Epithelial cell of esophagus (primary cell): ENCODE results near the gene SEZ6.

Experiments used
- DNase-seq: peaks from one replicate; pipeline ENCODE4 v3.0.0; 2010; ENCODE audit warnings: low read depth
- H3K4me3 ChIP-seq: 2 replicates; pipeline ENCODE4 v1.5.1; 2011; ENCODE audit warnings: mild to moderate bottlenecking, low read length, control low read depth
- CTCF ChIP-seq: IDR thresholded peaks from 2 replicates; pipeline ENCODE4 v1.5.1; 2011; ENCODE audit warnings: low read depth, mild to moderate bottlenecking, low read length, control low read depth, inconsistent platforms; ENCODE audit not compliant: insufficient read depth; ENCODE audit errors: missing control alignments

The SEZ6 gene

GRCh38 chr17:28992625-28993600 lies 12.9 kb downstream of the SEZ6 start:
- no peak overlapping the region for H3K4me3 ChIP-seq
- DNase-seq, result peak; percentile 22
- no peak for TF ChIP-seq CTCF

- H3K4me3 ChIP-seq, result no peak overlapping the region
- no peak for DNase-seq
- TF ChIP-seq CTCF, result no peak
These were observed 13.6 kb downstream of the SEZ6 start for GRCh38 chr17:28992185-28992584.

GRCh38 chr17:28991779-28992178 lies 14.1 kb downstream of the SEZ6 start:
- no peak for TF ChIP-seq CTCF
- no peak for DNase-seq
- H3K4me3 ChIP-seq, result no peak overlapping the region

GRCh38 chr17:28989028-28989427 lies 16.8 kb downstream of the SEZ6 start:
- no peak for TF ChIP-seq CTCF
- no peak overlapping the region for H3K4me3 ChIP-seq
- no peak for DNase-seq

- no peak for TF ChIP-seq CTCF
- no peak overlapping the region for H3K4me3 ChIP-seq
- no peak for DNase-seq
These were observed 17.4 kb downstream of the SEZ6 start for GRCh38 chr17:28988475-28988874.

GRCh38 chr17:28986714-28987655 lies 18.8 kb downstream of the SEZ6 start:
- DNase-seq, result no peak
- TF ChIP-seq CTCF, result no peak
- H3K4me3 ChIP-seq, result no peak overlapping the region
